ENCODE data around the gene RDH12.

- TF ChIP-seq CTCF (conservative IDR thresholded peaks at IDR 0.05), result no peak
- TF ChIP-seq EZH2 (IDR thresholded peaks at IDR 0.05; ENCODE audit: low read depth), result no peak
These were observed 45.2 kb downstream of the RDH12 start for GRCh38 chr14:67746927-67747326.

All from PC-9 (cell line).